WTC11 (cell line): ENCODE results near the gene PDCD1. TPM values are rescaled to one million over a fixed set of nuclear protein-coding genes. Genes with fewer than 3 reads are reported as not detected.

Experiments
- ATAC-seq: fragments of 200-7000 bp; cut with Tn5 transposase; 2 replicates; pipeline ENCODE4 v1.10.0; 2021; ENCODE audit warnings: mild to moderate bottlenecking, moderate library complexity
- CTCF ChIA-PET: fragments of 300-600 bp; sonication (Branson Sonifier 250); formaldehyde crosslinking; loops from one replicate; lab custom pipeline; 2021; ENCODE audit warnings: antibody characterized with exemption; lab: Charles Lee
- POLR2A ChIA-PET: fragments of 350-600 bp; sonication (Branson Sonifier 250); formaldehyde crosslinking; loops from one replicate; lab custom pipeline; 2021; ENCODE audit warnings: antibody characterized with exemption; lab: Charles Lee
- DNase-seq: peaks from one replicate; pipeline ENCODE4 v3.0.0; 2021; ENCODE audit warnings: low spot score
- H3K27ac Mint-ChIP-seq: 2 replicates; pipeline ENCODE4 v1.8.0; 2021; ENCODE audit warnings: mixed read lengths
- H3K27me3 Mint-ChIP-seq: 2 replicates; pipeline ENCODE4 v1.8.0; 2021; ENCODE audit warnings: low read depth, mild to moderate bottlenecking, moderate library complexity, mixed read lengths
- H3K36me3 Mint-ChIP-seq: 2 replicates; pipeline ENCODE4 v1.8.0; 2021; ENCODE audit warnings: mixed read lengths
- H3K4me1 Mint-ChIP-seq: 2 replicates; pipeline ENCODE4 v1.8.0; 2022; ENCODE audit warnings: mixed read lengths
- H3K4me3 Mint-ChIP-seq: 2 replicates; pipeline ENCODE4 v1.8.0; 2021; ENCODE audit warnings: mild to moderate bottlenecking, moderate library complexity, mixed read lengths
- H3K9me3 Mint-ChIP-seq: 2 replicates; pipeline ENCODE4 v1.8.0; 2021; ENCODE audit warnings: mixed read lengths
- ESRRA ChIP-seq: sonication (generic); formaldehyde crosslinking; IDR thresholded peaks from 2 replicates; pipeline ENCODE4 v1.8.1; 2022; ENCODE audit warnings: mild to moderate bottlenecking, missing genetic modification reagents, borderline replicate concordance
- GABPB1 ChIP-seq: sonication (generic); formaldehyde crosslinking; IDR thresholded peaks from 2 replicates; pipeline ENCODE4 v1.8.1; 2023; ENCODE audit warnings: mild to moderate bottlenecking, missing genetic modification reagents
- MXD4 ChIP-seq: fragments of 250-450 bp; sonication (Bioruptor Pico); IDR thresholded peaks from 2 replicates; pipeline ENCODE4 v1.8.0; 2021; ENCODE audit warnings: mild to moderate bottlenecking, moderate library complexity, borderline replicate concordance
- NR1H2 ChIP-seq: sonication (generic); formaldehyde crosslinking; IDR thresholded peaks from 2 replicates; pipeline ENCODE4 v1.9.0; 2021; ENCODE audit warnings: mild to moderate bottlenecking, moderate library complexity, missing genetic modification reagents
- OVOL2 ChIP-seq: fragments of 250-450 bp; sonication (Bioruptor Pico); IDR thresholded peaks from 2 replicates; pipeline ENCODE4 v1.9.0; 2021; ENCODE audit warnings: mild to moderate bottlenecking, borderline replicate concordance
- PRRX2 ChIP-seq: fragments of 250-450 bp; sonication (Bioruptor Pico); IDR thresholded peaks from 2 replicates; pipeline ENCODE4 v1.8.0; 2021; ENCODE audit warnings: mild to moderate bottlenecking
- SMAD4 ChIP-seq: sonication (generic); formaldehyde crosslinking; IDR thresholded peaks from 2 replicates; pipeline ENCODE4 v1.8.0; 2022; ENCODE audit warnings: mild to moderate bottlenecking, missing genetic modification reagents
- TEAD4 ChIP-seq: sonication (generic); formaldehyde crosslinking; IDR thresholded peaks from 2 replicates; pipeline ENCODE4 v1.8.0; 2022; ENCODE audit warnings: mild to moderate bottlenecking, missing genetic modification reagents
- TP53 ChIP-seq: sonication (generic); formaldehyde crosslinking; IDR thresholded peaks from 2 replicates; pipeline ENCODE4 v1.8.1; 2023; ENCODE audit warnings: mild to moderate bottlenecking, missing genetic modification reagents
- ZNF232 ChIP-seq: sonication (generic); formaldehyde crosslinking; IDR thresholded peaks from 2 replicates; pipeline ENCODE4 v1.8.0; 2022; ENCODE audit warnings: mild to moderate bottlenecking, missing genetic modification reagents
- ZNF263 ChIP-seq: sonication (generic); formaldehyde crosslinking; IDR thresholded peaks from 2 replicates; pipeline ENCODE4 v1.8.1; 2022; ENCODE audit warnings: low read depth, mild to moderate bottlenecking, moderate library complexity, missing genetic modification reagents
- total RNA-seq: library from RNA; stranded (reverse); gene quantifications from 3 replicates; pipeline ENCODE4 v1.2.3, GENCODE V29; 2021
- TF ChIP-seq, protein P1 (sequence below): sonication (generic); formaldehyde crosslinking; IDR thresholded peaks from 2 replicates; pipeline ENCODE4 v1.8.1; 2023; ENCODE audit warnings: mild to moderate bottlenecking, missing genetic modification reagents, borderline replicate concordance
- TF ChIP-seq, protein P2 (sequence below): fragments of 250-450 bp; sonication (Bioruptor Pico); IDR thresholded peaks from 2 replicates; pipeline ENCODE4 v1.9.0; 2021; ENCODE audit warnings: mild to moderate bottlenecking
- TF ChIP-seq, protein P3 (sequence below): fragments of 250-450 bp; sonication (Bioruptor Pico); IDR thresholded peaks from 2 replicates; pipeline ENCODE4 v1.9.0; 2021; ENCODE audit warnings: mild to moderate bottlenecking, borderline replicate concordance
- TF ChIP-seq, protein P4 (sequence below): sonication (generic); formaldehyde crosslinking; IDR thresholded peaks from 2 replicates; pipeline ENCODE4 v1.8.1; 2022; ENCODE audit warnings: mild to moderate bottlenecking, missing genetic modification reagents, moderate library complexity, borderline replicate concordance
- TF ChIP-seq, protein P5 (sequence below): fragments of 250-450 bp; sonication (Bioruptor Pico); IDR thresholded peaks from 2 replicates; pipeline ENCODE4 v2.1.2; 2022; ENCODE audit warnings: mild to moderate bottlenecking, moderate library complexity
- TF ChIP-seq, protein P6 (sequence below): sonication (generic); formaldehyde crosslinking; IDR thresholded peaks from 2 replicates; pipeline ENCODE4 v1.8.0; 2022; ENCODE audit warnings: mild to moderate bottlenecking, missing genetic modification reagents

PDCD1 gene
- total RNA-seq, 1 experiment from 2014 or later: 0.52 TPM

DNA sequence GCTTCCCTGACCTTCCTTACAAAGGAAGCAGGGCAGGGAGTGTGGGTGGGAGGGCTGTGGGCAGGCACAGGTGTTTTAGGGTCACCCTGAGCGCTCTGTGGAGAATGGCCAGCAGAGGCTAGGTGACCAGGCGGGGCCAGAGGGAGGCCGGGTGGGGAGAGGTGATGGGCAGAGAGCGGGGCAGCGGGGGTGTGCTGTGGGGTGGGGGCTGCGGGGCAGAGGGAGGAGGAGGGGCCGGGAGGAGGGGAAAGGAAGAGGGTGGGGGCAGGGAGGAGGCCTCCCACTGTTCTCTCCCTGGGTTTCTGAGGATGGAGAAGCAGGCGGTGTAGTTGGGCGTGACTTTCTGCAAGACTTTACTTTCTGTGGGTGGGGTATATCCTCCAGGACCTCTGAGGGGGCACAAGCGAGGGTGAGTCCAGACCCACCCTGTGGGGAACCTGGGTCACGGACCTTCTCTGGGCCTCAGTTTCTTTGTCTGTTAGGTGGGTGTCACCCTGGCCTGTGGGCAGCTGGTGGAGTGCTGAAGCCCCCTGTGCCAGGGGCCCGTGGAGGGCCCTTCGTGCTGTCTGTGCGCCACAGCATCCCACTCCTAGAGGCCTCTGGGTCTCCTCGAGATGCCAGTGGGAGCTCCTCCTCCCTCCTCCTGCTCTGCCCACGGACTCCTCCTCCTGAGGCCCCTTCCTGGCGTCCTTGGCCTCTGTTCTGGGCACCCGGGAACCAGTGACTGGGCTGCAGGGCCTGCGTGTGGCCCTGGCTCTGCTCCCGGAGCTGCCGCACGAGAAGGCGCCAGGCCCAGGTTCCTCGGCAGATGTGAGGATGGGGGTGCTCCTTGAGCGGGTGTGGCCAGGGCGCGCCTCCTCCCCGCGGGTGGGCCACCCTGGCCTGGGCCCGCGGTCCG, 56.0 kb downstream of the PDCD1 start:
- Mint-ChIP-seq H3K9me3 (no peaks in the 10 kb centered on the region), H3K4me3 (no peak overlapping the region), H3K36me3 (no peaks in the 10 kb centered on the region), H3K4me1 (peaks cover 8% of the 10 kb centered on the region), H3K27me3 (peaks cover 22% of the 10 kb centered on the region), H3K27ac (no peak overlapping the region)
- TF ChIP-seq, protein P1, sequence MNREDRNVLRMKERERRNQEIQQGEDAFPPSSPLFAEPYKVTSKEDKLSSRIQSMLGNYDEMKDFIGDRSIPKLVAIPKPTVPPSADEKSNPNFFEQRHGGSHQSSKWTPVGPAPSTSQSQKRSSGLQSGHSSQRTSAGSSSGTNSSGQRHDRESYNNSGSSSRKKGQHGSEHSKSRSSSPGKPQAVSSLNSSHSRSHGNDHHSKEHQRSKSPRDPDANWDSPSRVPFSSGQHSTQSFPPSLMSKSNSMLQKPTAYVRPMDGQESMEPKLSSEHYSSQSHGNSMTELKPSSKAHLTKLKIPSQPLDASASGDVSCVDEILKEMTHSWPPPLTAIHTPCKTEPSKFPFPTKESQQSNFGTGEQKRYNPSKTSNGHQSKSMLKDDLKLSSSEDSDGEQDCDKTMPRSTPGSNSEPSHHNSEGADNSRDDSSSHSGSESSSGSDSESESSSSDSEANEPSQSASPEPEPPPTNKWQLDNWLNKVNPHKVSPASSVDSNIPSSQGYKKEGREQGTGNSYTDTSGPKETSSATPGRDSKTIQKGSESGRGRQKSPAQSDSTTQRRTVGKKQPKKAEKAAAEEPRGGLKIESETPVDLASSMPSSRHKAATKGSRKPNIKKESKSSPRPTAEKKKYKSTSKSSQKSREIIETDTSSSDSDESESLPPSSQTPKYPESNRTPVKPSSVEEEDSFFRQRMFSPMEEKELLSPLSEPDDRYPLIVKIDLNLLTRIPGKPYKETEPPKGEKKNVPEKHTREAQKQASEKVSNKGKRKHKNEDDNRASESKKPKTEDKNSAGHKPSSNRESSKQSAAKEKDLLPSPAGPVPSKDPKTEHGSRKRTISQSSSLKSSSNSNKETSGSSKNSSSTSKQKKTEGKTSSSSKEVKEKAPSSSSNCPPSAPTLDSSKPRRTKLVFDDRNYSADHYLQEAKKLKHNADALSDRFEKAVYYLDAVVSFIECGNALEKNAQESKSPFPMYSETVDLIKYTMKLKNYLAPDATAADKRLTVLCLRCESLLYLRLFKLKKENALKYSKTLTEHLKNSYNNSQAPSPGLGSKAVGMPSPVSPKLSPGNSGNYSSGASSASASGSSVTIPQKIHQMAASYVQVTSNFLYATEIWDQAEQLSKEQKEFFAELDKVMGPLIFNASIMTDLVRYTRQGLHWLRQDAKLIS (CRISPR knock-in tag): no peak
- TF ChIP-seq SMAD4 (CRISPR knock-in tag): no peak
- no peak for TF ChIP-seq TEAD4 (CRISPR knock-in tag)
- no peak for TF ChIP-seq NR1H2 (CRISPR knock-in tag)
- no peak for TF ChIP-seq ZNF263 (CRISPR knock-in tag)
- TF ChIP-seq ZNF232 (CRISPR knock-in tag): no peak
- TF ChIP-seq, protein P2, sequence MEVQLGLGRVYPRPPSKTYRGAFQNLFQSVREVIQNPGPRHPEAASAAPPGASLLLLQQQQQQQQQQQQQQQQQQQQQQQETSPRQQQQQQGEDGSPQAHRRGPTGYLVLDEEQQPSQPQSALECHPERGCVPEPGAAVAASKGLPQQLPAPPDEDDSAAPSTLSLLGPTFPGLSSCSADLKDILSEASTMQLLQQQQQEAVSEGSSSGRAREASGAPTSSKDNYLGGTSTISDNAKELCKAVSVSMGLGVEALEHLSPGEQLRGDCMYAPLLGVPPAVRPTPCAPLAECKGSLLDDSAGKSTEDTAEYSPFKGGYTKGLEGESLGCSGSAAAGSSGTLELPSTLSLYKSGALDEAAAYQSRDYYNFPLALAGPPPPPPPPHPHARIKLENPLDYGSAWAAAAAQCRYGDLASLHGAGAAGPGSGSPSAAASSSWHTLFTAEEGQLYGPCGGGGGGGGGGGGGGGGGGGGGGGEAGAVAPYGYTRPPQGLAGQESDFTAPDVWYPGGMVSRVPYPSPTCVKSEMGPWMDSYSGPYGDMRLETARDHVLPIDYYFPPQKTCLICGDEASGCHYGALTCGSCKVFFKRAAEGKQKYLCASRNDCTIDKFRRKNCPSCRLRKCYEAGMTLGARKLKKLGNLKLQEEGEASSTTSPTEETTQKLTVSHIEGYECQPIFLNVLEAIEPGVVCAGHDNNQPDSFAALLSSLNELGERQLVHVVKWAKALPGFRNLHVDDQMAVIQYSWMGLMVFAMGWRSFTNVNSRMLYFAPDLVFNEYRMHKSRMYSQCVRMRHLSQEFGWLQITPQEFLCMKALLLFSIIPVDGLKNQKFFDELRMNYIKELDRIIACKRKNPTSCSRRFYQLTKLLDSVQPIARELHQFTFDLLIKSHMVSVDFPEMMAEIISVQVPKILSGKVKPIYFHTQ (CRISPR knock-in tag): no peak
- TF ChIP-seq PRRX2: no peak
- TF ChIP-seq GABPB1: no peak
- TF ChIP-seq MXD4 (CRISPR knock-in tag): no peak
- TF ChIP-seq, protein P3, sequence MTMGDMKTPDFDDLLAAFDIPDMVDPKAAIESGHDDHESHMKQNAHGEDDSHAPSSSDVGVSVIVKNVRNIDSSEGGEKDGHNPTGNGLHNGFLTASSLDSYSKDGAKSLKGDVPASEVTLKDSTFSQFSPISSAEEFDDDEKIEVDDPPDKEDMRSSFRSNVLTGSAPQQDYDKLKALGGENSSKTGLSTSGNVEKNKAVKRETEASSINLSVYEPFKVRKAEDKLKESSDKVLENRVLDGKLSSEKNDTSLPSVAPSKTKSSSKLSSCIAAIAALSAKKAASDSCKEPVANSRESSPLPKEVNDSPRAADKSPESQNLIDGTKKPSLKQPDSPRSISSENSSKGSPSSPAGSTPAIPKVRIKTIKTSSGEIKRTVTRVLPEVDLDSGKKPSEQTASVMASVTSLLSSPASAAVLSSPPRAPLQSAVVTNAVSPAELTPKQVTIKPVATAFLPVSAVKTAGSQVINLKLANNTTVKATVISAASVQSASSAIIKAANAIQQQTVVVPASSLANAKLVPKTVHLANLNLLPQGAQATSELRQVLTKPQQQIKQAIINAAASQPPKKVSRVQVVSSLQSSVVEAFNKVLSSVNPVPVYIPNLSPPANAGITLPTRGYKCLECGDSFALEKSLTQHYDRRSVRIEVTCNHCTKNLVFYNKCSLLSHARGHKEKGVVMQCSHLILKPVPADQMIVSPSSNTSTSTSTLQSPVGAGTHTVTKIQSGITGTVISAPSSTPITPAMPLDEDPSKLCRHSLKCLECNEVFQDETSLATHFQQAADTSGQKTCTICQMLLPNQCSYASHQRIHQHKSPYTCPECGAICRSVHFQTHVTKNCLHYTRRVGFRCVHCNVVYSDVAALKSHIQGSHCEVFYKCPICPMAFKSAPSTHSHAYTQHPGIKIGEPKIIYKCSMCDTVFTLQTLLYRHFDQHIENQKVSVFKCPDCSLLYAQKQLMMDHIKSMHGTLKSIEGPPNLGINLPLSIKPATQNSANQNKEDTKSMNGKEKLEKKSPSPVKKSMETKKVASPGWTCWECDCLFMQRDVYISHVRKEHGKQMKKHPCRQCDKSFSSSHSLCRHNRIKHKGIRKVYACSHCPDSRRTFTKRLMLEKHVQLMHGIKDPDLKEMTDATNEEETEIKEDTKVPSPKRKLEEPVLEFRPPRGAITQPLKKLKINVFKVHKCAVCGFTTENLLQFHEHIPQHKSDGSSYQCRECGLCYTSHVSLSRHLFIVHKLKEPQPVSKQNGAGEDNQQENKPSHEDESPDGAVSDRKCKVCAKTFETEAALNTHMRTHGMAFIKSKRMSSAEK (CRISPR knock-in tag): no peak
- TF ChIP-seq OVOL2 (CRISPR knock-in tag): no peak
- no peak for TF ChIP-seq TP53 (CRISPR knock-in tag)
- TF ChIP-seq, protein P4, sequence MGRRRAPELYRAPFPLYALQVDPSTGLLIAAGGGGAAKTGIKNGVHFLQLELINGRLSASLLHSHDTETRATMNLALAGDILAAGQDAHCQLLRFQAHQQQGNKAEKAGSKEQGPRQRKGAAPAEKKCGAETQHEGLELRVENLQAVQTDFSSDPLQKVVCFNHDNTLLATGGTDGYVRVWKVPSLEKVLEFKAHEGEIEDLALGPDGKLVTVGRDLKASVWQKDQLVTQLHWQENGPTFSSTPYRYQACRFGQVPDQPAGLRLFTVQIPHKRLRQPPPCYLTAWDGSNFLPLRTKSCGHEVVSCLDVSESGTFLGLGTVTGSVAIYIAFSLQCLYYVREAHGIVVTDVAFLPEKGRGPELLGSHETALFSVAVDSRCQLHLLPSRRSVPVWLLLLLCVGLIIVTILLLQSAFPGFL (CRISPR knock-in tag): no peak
- TF ChIP-seq, protein P5, sequence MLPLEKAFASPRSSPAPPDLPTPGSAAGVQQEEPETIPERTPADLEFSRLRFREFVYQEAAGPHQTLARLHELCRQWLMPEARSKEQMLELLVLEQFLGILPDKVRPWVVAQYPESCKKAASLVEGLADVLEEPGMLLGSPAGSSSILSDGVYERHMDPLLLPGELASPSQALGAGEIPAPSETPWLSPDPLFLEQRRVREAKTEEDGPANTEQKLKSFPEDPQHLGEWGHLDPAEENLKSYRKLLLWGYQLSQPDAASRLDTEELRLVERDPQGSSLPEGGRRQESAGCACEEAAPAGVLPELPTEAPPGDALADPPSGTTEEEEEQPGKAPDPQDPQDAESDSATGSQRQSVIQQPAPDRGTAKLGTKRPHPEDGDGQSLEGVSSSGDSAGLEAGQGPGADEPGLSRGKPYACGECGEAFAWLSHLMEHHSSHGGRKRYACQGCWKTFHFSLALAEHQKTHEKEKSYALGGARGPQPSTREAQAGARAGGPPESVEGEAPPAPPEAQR (CRISPR knock-in tag): no peak
- TF ChIP-seq ESRRA (CRISPR knock-in tag): no peak
- TF ChIP-seq, protein P6, sequence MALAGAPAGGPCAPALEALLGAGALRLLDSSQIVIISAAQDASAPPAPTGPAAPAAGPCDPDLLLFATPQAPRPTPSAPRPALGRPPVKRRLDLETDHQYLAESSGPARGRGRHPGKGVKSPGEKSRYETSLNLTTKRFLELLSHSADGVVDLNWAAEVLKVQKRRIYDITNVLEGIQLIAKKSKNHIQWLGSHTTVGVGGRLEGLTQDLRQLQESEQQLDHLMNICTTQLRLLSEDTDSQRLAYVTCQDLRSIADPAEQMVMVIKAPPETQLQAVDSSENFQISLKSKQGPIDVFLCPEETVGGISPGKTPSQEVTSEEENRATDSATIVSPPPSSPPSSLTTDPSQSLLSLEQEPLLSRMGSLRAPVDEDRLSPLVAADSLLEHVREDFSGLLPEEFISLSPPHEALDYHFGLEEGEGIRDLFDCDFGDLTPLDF: no peak
- no peak for DNase-seq
- ChIA-PET POLR2A (no interaction called here), CTCF (interaction anchor here (2.4 kb wide), 1 partner anchor 76 kb away, joined by 8 read pairs; no protein-coding TSS in a partner anchor)
- ATAC-seq: no peak
